Activated CD4-positive, alpha-beta T cell treated with anti-CD3 and anti-CD28 coated beads, Interleukin-2, Interleukin-4, amounts not matched to agents 100 ng/mL and 50 ng/mL, durations not matched to agents 16 hours and 8 hours (primary cell): Measurements from ENCODE around the gene TADA1.
"Not testable (repeated sequence)": the region's sequence is repeated elsewhere in the genome, so short reads cannot be mapped to it uniquely, and the experiment has no call there.

Experiments
- DNase-seq: peaks from one replicate; pipeline ENCODE4 v3.0.0-alpha.2; 2020; ENCODE audit warnings: low spot score

TADA1 gene

DNA sequence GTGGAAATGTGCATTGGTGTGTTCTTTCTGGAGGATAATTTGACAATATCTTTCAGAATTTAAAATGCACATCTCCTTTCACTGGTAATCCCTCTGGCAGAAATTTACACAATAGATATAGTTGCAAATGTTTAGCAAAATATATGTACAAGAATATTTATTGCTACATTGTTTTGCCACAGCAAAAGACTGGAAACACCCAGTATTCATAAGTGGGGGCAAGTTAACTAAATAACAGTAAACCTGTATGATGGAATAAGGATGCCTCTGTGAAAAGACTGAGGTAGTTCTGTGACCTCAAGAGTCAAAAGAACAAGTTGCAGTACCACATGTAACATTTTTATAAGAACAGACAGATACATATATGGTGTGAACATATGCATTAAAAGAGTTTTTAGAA is 13.7 kb upstream of the TADA1 start:
- DNase-seq, result no peak

DNA sequence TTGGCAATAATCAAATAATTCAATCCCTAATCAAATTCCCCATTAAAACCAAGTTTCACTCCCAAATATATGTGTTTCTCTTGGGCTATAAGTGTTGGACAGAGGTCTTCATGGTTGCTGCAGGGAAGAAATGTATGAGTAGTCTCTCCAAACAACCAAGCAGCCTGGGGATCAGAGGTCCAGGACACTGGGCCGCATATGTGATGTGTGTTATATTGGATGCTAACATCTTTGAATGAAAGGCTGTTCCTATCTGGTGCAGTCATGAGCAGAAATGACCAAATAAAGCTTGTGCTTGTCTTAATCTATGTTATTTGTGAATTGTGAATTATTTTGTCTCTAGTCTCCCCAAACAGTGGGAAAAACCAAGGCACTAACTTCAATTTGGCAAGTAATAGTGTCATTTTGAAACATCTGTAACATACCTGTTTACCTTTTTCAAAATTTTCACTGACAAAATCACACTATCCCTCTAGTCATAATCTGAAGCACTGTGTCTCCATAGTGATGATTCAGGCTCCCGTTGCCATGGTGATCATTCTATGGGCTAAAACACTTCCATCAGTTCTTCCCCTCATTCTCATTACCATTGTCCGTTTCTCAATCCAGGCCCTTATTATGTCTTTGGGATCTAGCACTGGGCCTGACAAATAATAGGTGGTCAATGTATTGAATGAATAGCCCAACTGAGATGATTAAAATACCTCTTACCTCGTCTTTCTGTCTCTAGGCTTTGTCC is 12.5 kb upstream of the TADA1 start:
- no peak for DNase-seq

DNA sequence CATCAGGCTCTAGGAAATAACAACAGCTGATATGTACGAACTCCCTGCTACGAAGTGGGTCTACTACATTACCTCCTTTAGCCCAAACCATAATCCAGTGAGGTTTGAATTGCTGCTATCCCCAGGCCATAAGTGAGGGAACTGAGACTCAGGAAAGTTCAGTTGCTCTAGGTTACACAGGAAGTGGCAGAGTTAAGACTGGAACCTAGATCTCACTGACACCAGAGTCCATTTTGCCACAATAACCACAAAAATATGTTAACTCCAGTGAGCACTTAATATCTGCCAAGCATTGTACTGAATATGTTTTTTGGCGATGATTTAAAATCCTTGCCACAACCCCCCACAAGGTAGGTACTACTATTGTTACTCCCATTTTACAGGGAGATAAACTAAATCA is 8.9 kb upstream of the TADA1 start:
- no peak for DNase-seq

DNA sequence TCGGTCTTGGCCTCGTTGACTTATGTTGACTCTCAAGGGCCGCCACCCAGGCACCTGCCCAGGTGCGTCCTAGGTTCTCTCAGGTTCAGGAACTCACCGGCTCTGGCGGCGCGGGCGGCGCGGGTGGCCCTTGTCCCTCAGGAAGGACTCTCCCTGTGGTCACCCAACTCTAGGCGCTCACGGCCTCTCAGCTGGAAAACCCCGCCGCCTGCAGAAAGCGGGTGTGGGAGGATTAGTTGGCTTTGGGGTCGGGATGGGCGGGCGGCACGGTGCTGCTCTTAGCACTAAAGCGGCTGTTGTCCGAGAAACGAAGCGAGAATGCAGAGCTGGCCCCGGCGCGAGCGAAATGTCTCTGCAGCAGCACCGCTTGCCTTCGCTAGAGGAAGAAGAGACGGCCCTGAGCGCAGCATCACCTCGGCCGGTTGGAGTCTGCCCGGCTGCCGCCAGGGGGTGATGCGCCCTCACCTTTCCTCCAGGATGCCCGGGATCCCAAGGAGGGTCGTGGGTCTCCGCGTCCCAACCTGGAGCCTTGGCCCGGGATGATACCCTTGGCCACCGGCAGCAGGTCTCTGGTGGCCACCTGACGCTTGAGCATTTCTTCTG is 8.1 kb upstream of the TADA1 start:
- no peak for DNase-seq

DNA sequence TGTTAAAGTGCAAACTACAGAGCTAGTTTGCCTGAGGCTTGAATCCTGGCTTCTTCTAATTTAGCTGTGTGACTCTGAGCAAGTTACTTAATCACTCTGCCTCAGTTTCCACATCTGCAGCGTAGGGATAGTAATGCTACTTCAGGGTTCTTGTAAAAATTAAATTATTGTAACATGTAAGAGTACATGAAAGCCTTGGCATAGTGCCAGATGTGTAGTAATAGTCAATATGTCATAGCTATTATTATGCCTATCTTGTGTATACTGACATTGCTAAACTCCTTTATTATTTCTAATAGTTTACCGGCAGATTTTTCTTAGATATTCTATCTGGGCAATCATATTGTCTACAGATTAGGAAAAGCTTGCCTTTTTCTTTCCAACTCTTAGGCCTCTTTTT is 6.8 kb upstream of the TADA1 start:
- DNase-seq, result no peak

DNA sequence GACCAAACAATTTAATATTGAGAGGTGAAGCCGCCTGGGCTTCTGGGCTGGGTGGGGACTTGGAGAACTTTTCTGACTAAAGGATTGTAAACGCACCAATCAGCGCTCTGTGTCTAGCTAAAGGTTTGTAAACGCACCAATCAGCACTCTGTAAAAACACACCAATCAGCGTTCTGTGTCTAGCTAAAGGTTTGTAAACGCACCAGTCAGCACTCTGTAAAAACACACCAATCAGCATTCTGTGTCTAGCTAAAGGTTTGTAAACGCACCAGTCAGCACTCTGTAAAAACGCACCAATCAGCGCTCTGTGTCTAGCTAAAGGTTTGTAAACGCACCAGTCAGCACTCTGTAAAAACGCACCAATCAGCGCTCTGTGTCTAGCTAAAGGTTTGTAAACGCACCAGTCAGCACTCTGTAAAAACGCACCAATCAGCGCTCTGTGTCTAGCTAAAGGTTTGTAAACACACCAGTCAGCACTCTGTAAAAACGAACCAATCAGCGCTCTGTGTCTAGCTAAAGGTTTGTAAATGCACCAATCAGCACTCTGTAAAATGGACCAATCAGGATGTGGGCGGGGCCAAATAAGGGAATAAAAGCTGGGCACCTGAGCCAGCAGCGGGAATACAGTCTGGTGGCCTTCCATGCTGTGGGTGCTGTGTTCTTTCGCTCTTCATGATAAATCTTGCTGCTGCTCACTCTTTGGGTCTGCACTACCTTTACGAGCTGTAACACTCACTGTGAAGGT is 2.3 kb upstream of the TADA1 start:
- DNase-seq, result not testable (repeated sequence)

DNA sequence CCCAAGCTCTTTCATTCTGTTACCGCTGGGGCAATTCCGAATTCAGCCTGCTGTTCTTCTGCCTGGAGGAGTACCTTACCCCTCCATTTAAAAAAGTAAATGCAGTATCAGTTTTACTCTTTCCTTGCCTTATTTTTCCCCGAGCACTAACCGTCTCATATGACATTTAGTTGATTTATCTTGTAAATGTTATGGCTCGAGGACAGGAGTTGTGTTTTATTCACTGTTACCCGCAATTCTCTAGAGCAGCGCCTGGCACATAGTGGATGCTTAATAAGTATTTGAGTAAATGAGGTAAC is 425 bp upstream of the TADA1 start:
- DNase-seq, result no peak

DNA sequence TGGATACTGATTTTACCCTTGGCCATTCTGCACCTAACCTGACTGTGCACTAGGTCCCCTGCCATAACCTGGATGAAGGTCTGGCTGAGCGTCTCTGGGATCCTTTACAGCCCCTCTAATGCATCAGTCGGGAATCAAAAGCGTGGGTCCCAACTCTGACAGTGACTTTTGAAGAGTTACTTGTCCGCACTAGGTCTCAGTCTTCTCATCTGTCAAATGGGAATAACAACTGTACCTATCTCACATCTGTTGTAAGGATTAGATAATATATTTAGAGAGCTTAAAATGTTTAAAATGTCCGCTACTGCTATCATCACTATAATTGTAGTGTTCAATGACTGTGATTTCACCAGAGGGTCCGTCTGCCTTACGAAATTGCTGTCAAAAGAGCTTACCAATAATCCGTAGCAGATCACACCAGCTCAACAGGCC is 746 bp downstream of the TADA1 start:
- DNase-seq, result no peak

DNA sequence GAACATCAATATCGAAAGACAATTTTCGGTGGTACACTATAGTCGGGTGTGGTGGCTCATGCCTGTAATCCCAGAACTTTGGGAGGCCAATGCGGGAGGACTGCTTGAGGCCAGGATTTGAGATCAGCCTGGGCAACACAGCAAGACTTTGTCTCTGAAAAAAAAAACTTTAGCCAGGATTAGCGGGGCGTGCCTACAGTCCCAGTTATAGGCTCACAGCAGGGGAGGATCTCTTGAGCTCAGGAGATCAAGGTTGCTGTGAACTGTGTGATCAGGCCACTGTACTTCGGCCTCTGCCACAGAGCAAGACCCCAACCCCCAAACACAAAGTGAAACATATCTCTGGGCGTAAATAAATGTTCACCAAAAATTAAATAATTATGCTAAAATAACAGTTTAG is 1.6 kb downstream of the TADA1 start:
- DNase-seq, result no peak

DNA sequence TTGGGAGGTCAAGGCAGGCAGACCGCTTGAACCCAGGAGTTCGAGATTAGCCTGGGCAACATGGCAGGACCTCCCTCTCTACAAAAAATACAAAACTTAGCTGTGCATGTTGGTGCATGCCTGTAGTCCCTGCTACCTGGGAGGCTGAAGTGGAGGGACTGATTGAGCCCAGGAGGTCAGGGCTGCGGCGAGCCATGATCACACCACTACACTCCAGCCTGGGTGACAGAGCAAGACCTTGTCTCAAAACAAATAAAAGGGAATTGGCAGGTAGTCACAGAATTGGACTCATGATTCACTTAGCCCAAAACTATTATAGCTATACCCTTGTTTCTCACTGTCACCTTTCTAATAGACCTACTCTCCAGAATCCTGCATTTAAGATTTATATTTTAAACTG is 5.5 kb downstream of the TADA1 start:
- DNase-seq, result no peak

DNA sequence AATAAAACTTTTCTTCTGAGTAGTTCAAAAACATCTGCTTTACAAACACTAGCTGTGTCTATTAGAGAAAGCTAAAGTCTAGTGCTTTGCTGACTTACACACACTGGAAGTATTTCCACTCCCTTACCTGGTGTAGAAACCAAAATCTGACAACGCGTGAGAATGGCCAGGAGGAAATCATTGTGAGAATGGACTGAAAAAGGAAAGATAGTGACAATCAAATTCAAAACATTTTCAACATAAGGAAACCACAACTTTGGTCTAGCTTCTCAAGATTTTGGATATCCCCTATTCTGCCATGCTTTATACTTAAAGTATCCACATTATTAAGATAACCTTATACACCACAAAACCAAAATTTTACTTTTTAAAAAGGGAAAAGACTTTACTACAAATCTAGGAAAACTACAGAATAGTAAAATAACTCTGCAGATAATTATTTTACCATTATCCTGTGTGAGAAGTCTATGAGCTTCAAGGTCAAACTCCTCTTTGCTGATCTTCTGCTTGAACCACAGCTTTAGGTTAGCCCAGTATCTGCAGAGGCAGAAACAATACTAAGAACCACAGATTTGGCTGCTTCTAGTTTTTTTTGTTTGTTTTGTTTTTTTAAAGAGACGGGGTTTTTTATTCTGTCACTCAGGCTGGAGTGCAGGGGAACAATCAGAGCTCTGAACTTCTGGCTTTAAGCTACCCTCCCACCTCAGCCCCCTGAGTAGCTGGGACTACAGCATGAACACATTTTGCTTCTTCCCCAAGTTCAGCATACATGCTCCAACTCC is 6.6 kb downstream of the TADA1 start:
- no peak for DNase-seq

DNA sequence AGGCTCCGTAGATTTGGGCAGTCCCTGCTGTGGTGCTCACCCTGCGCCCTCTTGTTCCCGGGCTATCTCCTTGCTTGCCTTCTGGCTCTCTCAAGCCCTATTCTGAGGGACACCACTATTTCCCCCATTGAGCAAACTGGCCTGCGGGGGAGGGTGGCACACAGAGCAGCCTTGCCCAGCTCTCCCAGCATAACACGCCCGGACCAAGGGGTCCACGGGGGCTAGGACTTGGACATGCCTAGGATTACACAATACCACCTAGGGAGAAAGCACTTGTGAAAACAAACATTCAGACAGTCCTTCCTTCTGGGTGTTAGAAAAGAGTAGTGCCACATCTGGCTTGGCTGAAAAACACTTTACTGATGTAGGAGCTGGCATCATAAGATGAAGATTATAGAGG is 7.4 kb downstream of the TADA1 start:
- no peak for DNase-seq

DNA sequence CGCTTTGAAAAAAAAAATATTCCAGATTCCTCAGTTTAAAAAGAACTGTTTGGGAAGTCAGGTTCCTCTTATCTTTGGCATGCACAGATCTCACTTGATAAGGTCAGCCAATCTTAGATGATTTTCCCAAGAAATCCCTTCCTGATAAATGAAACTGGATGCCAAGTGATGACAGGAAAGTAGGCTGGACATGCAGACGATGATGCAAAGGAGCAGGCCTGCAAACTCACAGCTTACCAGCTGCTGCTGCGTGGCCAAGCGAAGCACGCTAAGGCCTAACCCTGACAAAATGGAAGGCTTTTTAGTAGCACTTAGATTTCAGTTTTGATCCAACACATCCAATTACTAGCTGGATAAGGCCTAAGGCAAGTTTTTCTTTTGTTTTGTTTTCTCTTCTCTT is 10.1 kb downstream of the TADA1 start:
- no peak for DNase-seq

DNA sequence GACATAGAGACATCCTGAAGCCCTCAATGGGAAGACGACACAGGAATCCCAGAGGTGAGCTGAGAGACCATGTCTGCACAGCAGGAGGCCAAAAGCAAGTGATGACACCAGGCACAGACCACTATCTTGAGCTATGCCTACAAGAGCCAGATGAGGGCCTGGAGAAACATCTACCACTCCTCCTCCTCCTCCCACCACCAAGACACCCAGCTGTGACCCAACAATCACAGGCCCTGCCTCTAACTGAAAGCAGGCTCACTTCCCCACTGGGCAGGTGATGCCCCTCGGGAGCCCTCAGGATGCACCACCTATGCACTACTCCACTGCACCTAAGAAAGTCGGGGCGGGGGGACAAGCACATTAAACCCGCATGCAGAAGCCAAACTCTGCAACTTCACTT is 16.5 kb downstream of the TADA1 start:
- DNase-seq, result no peak

DNA sequence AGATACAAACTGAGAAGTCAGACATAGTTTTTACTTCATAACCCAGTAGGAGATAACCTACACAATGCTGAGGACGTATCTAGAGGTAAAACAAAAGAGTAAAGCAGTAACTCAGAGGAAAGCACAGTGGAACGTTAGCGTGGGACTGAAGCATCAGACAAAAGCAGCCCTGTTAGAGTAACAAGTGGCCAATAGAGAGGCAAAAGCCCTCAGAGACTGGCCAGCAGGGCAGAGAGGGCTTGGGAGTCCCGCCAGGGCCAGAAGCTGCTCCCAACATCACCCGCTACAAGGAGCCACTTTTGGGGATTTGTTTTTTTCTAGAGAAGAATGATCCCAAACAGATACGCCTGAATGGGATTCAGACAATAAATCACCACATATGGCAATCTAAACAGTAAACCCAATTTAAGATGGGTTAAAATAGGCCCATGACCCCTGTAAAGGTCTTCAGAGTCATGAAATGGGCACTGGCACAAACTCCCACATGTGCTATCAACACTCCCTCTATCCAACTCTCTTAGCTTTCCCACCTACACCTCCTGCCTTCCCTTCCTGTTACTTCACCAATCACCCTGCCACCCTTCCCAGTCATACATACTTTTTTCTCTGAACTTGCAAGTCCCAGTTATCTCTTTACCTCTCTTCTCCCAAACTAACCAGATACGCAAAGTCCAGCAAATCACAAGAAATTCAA is 17.2 kb downstream of the TADA1 start:
- DNase-seq, result no peak

DNA sequence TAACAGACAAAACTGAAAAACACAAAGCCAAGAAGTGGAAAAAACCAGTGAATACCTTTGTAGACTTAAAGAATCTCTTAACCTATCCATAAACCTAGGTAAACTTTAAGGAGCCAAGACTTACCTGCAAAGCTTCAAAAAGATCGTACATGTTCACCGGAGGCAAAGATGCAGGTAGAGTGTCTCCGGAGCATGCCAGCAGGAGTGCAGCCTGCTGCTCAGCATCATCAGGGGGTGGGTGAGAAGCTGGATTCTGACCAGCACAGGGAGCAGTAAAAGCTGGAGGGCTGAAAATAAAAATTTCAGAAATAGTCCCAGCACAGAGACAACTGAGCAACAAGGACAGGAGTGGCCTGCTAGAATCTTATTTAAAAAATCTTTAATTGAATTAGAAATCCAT is 18.1 kb downstream of the TADA1 start:
- no peak for DNase-seq

DNA sequence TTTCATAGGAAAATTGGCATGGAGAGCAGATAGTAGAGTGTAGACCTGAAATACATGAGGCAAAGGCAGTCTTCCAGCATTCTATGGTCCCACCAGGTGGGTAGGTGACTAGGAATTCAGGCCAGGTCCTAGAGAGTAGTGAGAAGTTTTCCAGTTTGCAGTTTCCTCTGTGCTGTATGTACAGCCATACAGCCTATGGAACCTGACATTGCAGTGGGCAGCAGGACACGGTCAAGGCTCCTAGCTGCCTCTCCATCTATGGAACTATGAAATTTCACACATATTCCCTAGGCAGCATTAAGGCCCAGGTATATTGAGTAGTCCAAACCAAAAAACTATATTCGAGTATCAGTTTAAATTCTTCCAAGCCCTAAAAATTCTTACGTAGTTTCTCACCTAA is 20.5 kb downstream of the TADA1 start:
- no peak for DNase-seq

DNA sequence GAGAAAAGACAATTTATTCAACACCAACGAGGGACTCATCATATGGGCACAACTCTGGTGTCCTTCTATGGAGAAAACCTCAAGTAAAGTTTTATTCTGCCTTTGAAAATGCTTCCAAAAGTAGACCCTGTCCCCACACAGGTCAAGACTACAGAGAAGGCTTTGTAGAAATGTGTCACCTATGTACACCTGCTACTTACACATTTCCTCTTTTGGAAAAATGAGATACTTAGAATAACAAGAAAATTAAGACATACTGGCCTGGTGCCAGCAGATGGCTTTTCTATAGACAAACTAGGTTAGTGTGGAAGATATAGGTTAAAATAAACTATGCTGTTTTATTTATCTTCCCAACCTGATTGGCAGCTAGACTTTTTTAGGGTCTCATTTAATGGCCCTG is 23.1 kb downstream of the TADA1 start:
- DNase-seq, result no peak

DNA sequence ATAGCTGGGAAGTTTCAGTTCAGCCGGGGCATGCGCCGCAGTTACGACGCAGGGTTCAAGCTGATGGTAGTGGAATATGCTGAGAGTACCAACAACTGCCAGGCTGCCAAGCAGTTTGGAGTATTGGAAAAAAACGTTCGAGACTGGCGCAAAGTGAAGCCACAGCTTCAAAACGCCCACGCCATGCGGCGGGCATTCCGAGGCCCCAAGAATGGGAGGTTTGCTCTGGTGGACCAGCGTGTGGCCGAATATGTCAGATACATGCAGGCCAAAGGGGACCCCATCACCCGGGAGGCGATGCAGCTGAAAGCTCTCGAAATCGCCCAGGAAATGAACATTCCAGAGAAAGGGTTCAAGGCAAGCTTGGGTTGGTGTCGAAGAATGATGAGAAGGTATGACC is 26.9 kb downstream of the TADA1 start:
- DNase-seq, result no peak

DNA sequence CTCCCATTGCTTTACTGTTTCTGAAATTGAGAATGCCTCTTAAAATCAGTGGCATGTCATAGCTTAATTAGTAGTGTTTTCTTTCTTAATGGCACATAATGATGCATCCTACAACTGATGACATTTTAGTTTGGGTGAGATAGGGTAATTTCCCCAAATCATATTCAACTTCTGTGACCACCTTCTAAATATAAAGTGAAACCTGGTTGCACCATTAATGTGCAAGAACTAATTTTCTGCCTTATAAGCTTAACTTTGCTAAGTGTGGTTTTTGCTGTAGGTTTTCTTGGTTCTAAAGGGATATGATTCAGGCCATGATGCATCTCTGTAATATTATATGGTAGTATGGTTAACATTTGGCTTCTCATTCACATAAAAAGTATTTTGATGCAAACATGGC is 27.9 kb downstream of the TADA1 start:
- DNase-seq, result no peak

DNA sequence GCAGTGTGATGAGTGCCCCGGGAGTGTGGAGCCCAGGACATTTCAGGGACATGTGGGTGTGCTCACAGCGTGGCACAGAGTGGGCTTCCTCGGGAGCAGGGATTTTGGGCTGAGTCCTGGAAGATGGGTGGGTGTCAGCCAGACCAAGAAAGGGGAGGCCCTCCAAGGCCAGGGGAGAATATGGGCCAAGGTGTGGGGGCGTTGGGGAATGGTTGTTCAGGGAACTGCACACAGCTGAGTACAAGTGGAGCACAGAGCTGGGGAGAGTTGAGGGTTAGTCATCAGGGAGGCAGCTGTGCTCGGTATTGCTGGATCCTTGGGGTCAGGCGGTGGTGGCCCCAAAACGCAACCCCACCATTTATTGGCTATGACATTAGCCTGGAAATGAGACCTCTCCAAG is 31.3 kb downstream of the TADA1 start:
- no peak for DNase-seq
